Fibroblast of skin of abdomen (primary cell): ENCODE results near the gene ISOC2.

Source experiments
- DNase-seq: peaks from one replicate; pipeline ENCODE4 v3.0.0-alpha.2; 2013

ISOC2 gene

DNA sequence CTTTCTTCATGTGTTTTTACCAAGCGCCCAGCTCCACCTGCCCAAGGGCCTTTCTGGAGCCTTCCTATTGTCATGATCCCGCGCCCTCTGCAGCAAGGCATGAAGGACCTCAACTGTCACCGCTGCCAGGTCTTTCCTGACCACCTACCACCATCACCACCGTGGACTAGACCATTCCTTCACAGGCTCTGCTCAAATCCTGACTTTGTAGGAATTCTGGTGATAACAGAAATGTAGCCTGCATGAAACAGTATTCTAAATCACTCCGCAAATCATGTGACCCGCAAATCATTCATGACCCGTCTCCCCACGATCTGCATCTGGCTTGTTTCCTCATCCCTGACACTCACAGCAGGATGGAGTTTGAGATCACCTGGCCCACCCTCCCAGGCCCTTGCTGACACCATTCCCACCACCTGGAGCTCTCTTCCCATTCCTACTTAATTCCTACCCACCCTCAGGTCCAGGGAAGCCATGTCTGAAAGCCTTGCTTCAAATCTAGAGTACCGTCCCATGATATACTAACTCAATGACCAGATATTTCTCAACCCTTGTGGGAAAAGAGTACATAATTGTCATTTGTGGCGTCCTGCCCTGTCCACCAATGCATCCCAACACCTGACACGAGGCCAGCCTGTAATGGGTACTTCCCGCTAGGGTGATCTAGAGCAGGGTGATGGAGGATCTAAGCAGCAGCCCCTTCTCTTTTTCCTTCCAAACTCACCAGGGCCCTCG is 55.2 kb downstream of the ISOC2 start:
- no peak for DNase-seq

DNA sequence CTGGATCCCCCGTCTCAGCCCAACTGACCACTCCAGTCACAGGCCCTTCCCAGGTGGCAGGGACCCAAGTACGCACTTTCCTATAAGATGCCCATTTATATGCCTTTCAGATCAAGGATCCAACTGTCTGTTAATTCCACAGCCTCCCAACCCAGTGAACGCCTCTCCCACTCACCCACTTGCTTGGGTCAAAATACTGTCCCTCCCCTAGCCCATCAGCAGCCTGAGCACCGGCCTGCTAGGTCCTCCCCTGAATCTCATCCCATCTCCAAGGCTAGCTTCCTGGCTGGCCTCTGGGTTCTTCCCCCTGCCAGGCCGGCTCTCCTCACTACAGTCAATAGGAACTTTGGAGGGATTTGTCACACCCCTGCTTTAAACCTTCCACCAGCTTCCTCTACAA is 55.8 kb downstream of the ISOC2 start:
- DNase-seq, result no peak
